HepG2 (cell line): Measurements from ENCODE around the gene SNRPD1. TPM values are rescaled to one million over a fixed set of nuclear protein-coding genes. Genes with fewer than 3 reads are reported as not detected.
A peak's percentile ranks its signal among the peaks of the same experiment; 100 is the strongest.

Source experiments
- BATF2 ChIP-seq: sonication (generic); formaldehyde crosslinking; IDR thresholded peaks from 2 replicates; pipeline ENCODE4 v1.8.0; 2022; ENCODE audit warnings: mild to moderate bottlenecking, missing genetic modification reagents, moderate library complexity
- CEBPG ChIP-seq: IDR thresholded peaks from 2 replicates; pipeline ENCODE4 v1.6.1; 2016
- DRAP1 ChIP-seq: IDR thresholded peaks from 2 replicates; pipeline ENCODE4 v1.6.1; 2016; ENCODE audit warnings: missing genetic modification reagents, missing compliant biosample characterization
- E2F5 ChIP-seq: sonication (generic); formaldehyde crosslinking; conservative IDR thresholded peaks from 2 replicates; pipeline ENCODE4 v1.4.0; 2020; ENCODE audit warnings: missing genetic modification reagents
- EEA1 ChIP-seq: sonication (generic); formaldehyde crosslinking; IDR thresholded peaks from 2 replicates; pipeline ENCODE4 v1.5.1; 2020; ENCODE audit warnings: mild to moderate bottlenecking, missing genetic modification reagents, borderline replicate concordance
- EZH2 ChIP-seq: conservative IDR thresholded peaks from 2 replicates; pipeline ENCODE4 v1.6.1; 2012; ENCODE audit warnings: mild to moderate bottlenecking, low read depth, low read length, moderate library complexity
- FOXO4 ChIP-seq: sonication (generic); formaldehyde crosslinking; conservative IDR thresholded peaks from 2 replicates; pipeline ENCODE4 v1.8.1; 2023; ENCODE audit warnings: missing genetic modification reagents
- IRF2 ChIP-seq: IDR thresholded peaks from 2 replicates; pipeline ENCODE4 v1.6.1; 2018; ENCODE audit warnings: missing genetic modification reagents, missing compliant biosample characterization
- JUN ChIP-seq: sonication (generic); formaldehyde crosslinking; IDR thresholded peaks from 2 replicates; pipeline ENCODE4 v1.4.0; 2020; ENCODE audit warnings: mild to moderate bottlenecking, missing genetic modification reagents
- NFATC3 ChIP-seq: sonication (generic); formaldehyde crosslinking; IDR thresholded peaks from 2 replicates; pipeline ENCODE4 v1.5.1; 2020; ENCODE audit warnings: mild to moderate bottlenecking, missing genetic modification reagents
- NR2C2 ChIP-seq: sonication (generic); formaldehyde crosslinking; IDR thresholded peaks from 2 replicates; pipeline ENCODE4 v1.4.0; 2020; ENCODE audit warnings: missing genetic modification reagents, mild to moderate bottlenecking, moderate library complexity, borderline replicate concordance
- PBX2 ChIP-seq: IDR thresholded peaks from 2 replicates; pipeline ENCODE4 v1.6.1; 2016; ENCODE audit warnings: control low read depth
- PCBP1 ChIP-seq: fragments of 200-400 bp; formaldehyde crosslinking; IDR thresholded peaks from 2 replicates; pipeline ENCODE4 v1.6.1; 2017; ENCODE audit warnings: mild to moderate bottlenecking, low read depth, low read length, borderline replicate concordance
- POGZ ChIP-seq: sonication (generic); formaldehyde crosslinking; IDR thresholded peaks from 2 replicates; pipeline ENCODE4 v1.4.0; 2020; ENCODE audit warnings: mild to moderate bottlenecking, missing genetic modification reagents
- RXRB ChIP-seq: IDR thresholded peaks from 2 replicates; pipeline ENCODE4 v1.6.1; 2016; ENCODE audit warnings: borderline replicate concordance, missing genetic modification reagents, missing compliant biosample characterization
- SMAD3 ChIP-seq: sonication (generic); formaldehyde crosslinking; IDR thresholded peaks from 2 replicates; pipeline ENCODE4 v1.4.0; 2020; ENCODE audit warnings: missing genetic modification reagents
- TBX3 ChIP-seq: fragments of 450-650 bp; IDR thresholded peaks from 2 replicates; pipeline ENCODE4 v1.6.1; 2017; ENCODE audit warnings: antibody characterized with exemption, mild to moderate bottlenecking, inconsistent platforms, borderline replicate concordance
- ZBTB8A ChIP-seq: sonication (generic); formaldehyde crosslinking; IDR thresholded peaks from 2 replicates; pipeline ENCODE4 v1.4.0; 2020; ENCODE audit warnings: mild to moderate bottlenecking, low read depth, missing genetic modification reagents, borderline replicate concordance
- ZMAT5 ChIP-seq: sonication (generic); formaldehyde crosslinking; IDR thresholded peaks from 2 replicates; pipeline ENCODE4 v1.5.0; 2020; ENCODE audit warnings: mild to moderate bottlenecking, low read depth, missing genetic modification reagents, borderline replicate concordance
- ZNF296 ChIP-seq: sonication (generic); formaldehyde crosslinking; conservative IDR thresholded peaks from 2 replicates; pipeline ENCODE4 v1.5.0; 2020; ENCODE audit warnings: mild to moderate bottlenecking, missing genetic modification reagents
- ZNF34 ChIP-seq: sonication (generic); formaldehyde crosslinking; IDR thresholded peaks from 2 replicates; pipeline ENCODE4 v1.4.0; 2020; ENCODE audit warnings: mild to moderate bottlenecking, missing genetic modification reagents, borderline replicate concordance
- ZNF543 ChIP-seq: sonication (generic); formaldehyde crosslinking; IDR thresholded peaks from 2 replicates; pipeline ENCODE4 v1.4.0; 2020; ENCODE audit warnings: mild to moderate bottlenecking, missing genetic modification reagents
- ZNF557 ChIP-seq: sonication (generic); formaldehyde crosslinking; IDR thresholded peaks from 2 replicates; pipeline ENCODE4 v1.4.0; 2020; ENCODE audit warnings: missing genetic modification reagents
- ZNF761 ChIP-seq: sonication (generic); formaldehyde crosslinking; conservative IDR thresholded peaks from 2 replicates; pipeline ENCODE4 v1.4.0; 2020; ENCODE audit warnings: mild to moderate bottlenecking, missing genetic modification reagents
- ZNF790 ChIP-seq: sonication (generic); formaldehyde crosslinking; IDR thresholded peaks from 2 replicates; pipeline ENCODE4 v1.8.0; 2022; ENCODE audit warnings: missing genetic modification reagents, mild to moderate bottlenecking, borderline replicate concordance
- polyA plus RNA-seq, 8 experiments: library from polyadenylated mRNA; depleted of rRNA in 3 of 8; stranded (reverse) in 7 of 8; unstranded in 1 of 8; fragments of >200 nt; fragmentation: Illumina TruSeq in 4 of 8; extraction: Trizol in 4 of 8; gene quantifications; 2 replicates each; pipeline versions ENCODE4 v1.2.1 to v1.2.3, GENCODE V29; 2011 to 2016; ENCODE audit warnings: low read depth in 4 of 8, missing spikeins in 1 of 8, mixed read lengths in 1 of 8; ENCODE audit not compliant: insufficient read depth in 1 of 8
- total RNA-seq, 5 experiments: library from RNA; depleted of rRNA; stranded (reverse); fragments of >200 nt; fragmentation: Illumina TruSeq; extraction: Trizol; gene quantifications; 2 replicates each; pipeline ENCODE4 v1.2.3, GENCODE V29; 2016; ENCODE audit warnings: low read depth in 1 of 5

Gene SNRPD1
- total and polyA plus RNA-seq, 2 of the 13 experiments (the other 11 are each of a cell fraction or from before 2014, with no cell fraction given): 22.7 to 275 TPM

- TF ChIP-seq ZNF34 (no peak), ZNF557 (CRISPR knock-in tag) (no peak), ZNF543 (CRISPR knock-in tag) (no peak), EEA1 (peak; percentile 2; the same call in 1 of the 2 replicates), CEBPG (CRISPR knock-in tag) (no peak), JUN (no peak), ZNF790 (CRISPR knock-in tag) (0 out of 2 replicates have a peak, but pooled peaks have one; percentile 46), NR2C2 (peak; percentile 86), FOXO4 (0 out of 2 replicates have a peak, but pooled peaks have one; percentile 78), TBX3 (peak; percentile 38; the same call in 1 of the 2 replicates), RXRB (CRISPR knock-in tag) (no peak), SMAD3 (CRISPR knock-in tag) (no peak), PCBP1 (0 out of 2 replicates have a peak, but pooled peaks have one; percentile 28), ZBTB8A (no peak), BATF2 (peak; percentile 54; the same call in 1 of the 2 replicates), ZNF296 (CRISPR knock-in tag) (peak; percentile 67; the same call in 1 of the 2 replicates), DRAP1 (CRISPR knock-in tag) (no peak), ZMAT5 (CRISPR knock-in tag) (no peak), NFATC3 (CRISPR knock-in tag) (0 out of 2 replicates have a peak, but pooled peaks have one; percentile 23), ZNF761 (no peak), PBX2 (CRISPR knock-in tag) (no peak), POGZ (CRISPR knock-in tag) (no peak), IRF2 (CRISPR knock-in tag) (no peak), E2F5 (CRISPR knock-in tag) (peak; percentile 20; the same call in 1 of the 2 replicates), EZH2 (no peak)
Observed at GRCh38 chr18:21599585-21600525, 12.3 kb upstream of the SNRPD1 start (continued).
